HG02885 (cell line): ENCODE data around the gene ATAD3A.
"Not testable (repeated sequence)": the region's sequence is repeated elsewhere in the genome, so short reads cannot be mapped to it uniquely, and the experiment has no call there.

Experiments used
- ATAC-seq: cut with Tn5 transposase; IDR thresholded peaks from one replicate; pipeline ENCODE4 v1.9.1; 2021; ENCODE audit warnings: mild to moderate bottlenecking; ENCODE audit not compliant: unreplicated experiment, poor library complexity

Gene ATAD3A

DNA sequence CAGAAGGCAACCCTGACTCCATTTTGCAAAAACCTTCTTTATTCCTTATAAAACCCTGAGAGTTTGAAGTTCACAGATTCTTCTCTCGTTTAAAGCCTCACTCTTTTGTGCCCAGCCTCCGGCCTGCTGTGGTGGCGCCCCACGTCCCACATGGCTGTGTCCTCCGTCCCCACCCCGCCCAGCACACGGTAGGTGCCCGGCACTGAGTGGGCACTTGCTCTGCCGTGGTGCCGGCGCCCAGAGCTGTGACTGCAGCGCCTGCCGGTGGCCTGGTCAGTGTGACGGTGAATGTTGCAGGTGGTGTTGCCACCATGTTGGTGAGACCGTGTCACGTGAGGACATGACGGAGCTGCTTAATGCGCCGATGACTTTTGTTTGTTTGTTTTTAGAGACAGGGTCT lies 9.4 kb downstream of the ATAD3A start:
- no peak for ATAC-seq

DNA sequence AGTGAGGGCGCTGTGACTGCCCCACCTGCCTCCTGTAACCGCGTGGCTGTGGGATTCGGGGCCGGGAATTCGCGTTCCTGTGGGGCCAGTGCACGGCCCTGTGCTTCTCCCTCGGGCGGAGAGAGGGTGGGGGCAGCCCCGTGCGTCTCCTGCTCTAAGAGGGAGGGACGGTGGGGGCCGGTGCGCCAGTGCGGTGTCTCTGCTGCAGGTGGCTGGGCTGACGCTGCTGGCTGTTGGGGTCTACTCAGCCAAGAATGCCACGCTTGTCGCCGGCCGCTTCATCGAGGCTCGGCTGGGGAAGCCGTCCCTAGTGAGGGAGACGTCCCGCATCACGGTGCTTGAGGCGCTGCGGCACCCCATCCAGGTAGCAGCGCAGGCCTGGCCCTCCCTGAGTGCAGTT lies 10.6 kb downstream of the ATAD3A start:
- not testable (repeated sequence) for ATAC-seq

DNA sequence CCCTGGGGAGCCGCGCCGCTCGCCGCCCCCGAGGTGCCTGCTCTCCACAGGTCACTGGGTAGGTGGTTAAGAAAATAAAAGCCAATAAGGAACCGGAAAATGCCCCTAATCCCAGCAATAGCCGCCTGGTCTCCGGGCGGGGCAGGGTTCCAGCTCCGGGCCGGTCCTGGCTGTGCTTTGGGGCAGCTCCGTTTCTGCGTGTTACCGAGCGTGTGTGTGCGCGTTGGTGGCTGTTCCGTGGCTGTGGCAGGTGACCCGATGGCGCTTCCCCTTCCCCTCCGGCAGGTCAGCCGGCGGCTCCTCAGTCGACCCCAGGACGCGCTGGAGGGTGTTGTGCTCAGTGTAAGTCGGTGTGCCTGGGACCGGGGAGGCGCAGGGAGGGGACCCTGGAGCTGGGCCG lies 11.3 kb downstream of the ATAD3A start:
- not testable (repeated sequence) for ATAC-seq

DNA sequence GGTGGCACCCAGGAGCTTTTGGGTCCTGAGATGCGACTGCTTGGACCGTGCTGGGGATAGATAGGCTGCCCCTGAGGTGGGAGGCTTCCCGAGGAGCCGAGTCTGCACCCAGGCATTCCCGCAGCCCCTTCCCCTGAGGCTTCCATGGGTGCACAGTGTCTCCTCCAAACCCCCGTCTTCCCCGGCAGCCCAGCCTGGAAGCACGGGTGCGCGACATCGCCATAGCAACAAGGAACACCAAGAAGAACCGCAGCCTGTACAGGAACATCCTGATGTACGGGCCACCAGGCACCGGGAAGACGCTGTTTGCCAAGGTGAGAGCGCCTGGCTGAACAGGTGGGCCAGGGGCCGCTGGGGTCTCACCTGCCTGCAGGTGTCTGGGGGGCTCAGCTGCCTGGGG lies 11.7 kb downstream of the ATAD3A start:
- ATAC-seq = not testable (repeated sequence)

DNA sequence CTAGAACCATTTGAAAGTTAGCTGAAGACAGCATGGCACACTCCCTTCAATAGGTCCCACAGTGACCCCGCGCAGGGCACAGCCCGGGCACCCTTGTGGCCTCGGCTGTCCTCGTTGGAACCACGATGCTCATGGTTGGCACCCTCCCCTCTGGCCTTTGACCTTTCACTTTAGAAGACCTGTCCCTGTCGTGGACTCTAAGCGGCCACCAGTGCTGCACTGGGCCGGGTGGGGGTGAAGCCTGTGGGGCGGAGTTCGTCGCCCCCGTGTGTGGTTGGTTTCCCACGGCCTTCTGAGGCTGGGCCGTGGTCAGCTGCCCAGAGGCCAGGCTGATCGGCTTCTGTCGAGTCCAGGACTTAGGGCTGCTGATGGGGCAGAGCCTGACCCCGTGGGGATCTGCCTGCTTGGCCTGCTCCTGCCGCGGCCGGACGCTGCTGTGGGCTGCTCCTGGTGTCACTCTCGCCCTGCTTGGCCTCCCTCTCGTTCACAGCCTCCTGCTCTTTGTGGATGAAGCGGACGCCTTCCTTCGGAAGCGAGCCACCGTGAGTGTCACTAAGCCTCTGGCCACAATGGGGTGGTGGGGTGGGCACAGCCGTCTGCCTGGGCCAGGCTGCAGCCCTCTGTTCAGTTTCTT lies 12.9 kb downstream of the ATAD3A start:
- not testable (repeated sequence) for ATAC-seq

DNA sequence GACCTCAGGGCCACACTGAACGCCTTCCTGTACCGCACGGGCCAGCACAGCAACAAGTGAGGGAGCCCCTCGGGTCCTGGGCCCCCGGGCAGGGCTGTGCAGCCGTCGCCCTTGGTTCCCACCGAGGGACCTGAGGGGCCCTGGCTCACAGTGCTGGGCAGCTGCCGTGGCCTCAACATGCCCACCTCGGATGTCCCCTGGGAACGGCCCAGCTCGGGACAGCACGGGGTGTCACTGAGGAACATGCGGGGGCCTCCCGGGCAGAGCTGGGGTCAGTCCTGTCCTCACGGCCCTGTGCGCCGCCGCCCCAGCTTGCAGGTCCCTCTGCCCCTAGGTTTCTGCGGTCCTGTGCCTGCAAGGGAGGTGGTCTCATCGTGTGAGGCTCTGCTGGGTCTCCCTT lies 14.5 kb downstream of the ATAD3A start:
- ATAC-seq = not testable (repeated sequence)

DNA sequence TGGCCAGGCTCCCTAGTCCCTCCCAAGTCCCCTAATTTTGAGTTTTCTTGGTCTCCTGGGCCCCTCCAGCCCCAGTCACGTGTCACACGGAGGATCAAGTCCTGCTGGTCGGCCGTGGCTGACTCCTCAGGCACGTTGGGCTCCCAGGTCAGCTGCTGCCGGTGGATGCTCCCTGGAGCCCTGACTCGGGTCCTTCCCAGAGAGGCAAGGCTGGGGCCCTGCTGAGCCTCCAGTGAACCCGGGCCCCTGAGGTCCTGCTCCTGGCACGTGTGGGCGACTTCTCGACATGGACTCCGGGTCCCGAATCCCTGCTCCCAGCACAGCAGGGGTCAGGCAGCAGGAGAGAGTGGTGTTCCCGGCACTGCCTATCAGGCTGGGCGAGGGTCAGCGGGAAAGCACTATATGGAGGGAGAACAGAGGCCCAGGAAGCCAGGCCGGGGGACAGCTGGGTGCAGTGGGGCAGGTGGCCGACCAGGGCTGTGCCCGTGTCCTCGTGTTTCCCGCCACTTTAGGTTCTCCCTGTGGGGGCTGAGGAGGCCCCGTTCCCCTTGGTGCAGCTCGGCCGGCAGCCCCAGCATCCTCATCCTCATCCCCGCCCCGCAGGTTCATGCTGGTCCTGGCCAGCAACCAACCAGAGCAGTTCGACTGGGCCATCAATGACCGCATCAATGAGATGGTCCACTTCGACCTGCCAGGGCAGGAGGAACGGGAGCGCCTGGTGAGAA lies 15.3 kb downstream of the ATAD3A start:
- no peak for ATAC-seq

DNA sequence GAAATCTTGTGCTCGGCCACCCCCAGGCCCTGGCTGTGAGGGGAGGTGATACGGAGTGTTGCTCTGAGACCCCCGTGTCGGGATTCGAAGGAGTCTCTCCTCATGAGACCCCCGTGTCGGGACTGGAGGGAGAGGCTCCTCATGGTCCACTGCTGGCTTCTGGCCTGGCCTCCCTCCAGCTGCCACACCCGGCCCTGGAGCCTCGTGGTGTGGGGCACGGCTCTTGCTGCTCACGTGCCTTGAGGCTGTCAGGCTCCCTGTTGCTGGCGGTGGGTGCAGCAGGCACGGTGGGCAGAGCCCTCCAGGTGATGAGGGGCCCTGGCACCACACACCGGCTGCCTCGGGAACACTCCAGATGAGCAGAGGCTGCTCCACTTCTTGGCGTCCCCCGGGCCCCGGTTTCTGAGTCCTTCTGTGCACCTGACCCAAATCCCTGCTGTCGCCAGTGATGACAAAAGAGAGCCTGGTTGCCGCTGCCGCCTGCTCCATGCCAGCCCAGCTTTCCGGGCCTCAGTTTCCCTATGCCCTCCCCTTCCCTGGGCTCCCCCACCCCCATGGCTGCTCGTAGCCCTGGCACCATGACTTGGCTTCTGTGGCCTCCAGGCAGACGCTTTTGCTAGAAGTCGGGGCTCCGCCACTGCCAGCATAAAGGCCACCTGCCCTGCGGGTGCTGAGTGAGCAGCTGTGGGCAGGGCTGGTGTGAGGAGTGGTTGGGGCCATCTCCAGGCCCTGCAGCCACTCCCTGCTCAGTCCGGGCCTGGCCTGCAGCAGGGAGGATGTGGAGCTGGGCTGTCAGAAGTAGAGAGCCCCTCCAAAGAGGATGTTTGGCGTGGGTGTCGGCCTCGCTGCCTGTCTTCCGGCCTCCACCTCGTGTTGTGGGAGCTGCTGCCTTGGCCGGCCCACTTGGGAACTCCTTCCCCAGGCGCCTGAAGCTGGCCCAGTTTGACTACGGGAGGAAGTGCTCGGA lies 16.6 kb downstream of the ATAD3A start:
- ATAC-seq = no peak

DNA sequence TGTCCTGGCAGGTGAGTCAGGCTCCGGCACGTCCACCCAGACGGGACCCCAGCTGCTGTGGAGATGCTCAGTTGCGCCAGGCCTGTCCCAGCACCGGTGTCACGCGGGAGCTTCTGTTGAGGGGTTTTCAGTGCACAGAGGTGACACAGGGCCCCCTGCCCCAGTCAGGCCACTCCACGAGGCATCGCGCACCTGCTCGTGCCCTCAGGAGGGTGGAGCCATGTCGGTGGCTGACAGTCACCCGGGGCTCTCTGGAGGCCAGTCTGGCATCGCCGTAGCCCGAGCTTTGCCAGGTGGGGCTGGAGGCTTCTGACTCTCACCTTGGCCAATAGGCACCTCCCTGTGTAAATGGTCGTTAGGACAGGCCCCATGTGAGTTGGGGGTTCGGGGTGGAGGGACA lies 17.4 kb downstream of the ATAD3A start:
- no peak for ATAC-seq

DNA sequence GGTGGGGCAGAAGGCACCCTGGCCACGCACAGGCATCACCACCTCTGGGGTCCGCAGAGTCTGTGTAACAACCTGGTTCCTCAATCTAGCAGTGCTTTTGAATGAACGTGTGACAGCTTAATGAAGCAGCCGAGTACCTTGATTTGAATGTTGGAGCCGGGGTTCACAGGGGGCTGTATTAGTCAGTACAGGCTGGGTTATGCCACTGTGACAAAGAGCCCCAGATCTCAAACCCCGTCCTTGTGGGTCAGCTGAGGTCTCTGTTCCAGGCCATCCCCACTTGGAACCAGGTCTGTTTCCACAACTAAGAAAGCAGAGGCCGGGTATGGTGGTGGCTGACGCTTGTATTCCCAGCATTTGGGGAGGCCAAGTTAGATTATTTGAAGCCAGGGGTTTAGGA lies 18.0 kb downstream of the ATAD3A start:
- ATAC-seq = no peak

DNA sequence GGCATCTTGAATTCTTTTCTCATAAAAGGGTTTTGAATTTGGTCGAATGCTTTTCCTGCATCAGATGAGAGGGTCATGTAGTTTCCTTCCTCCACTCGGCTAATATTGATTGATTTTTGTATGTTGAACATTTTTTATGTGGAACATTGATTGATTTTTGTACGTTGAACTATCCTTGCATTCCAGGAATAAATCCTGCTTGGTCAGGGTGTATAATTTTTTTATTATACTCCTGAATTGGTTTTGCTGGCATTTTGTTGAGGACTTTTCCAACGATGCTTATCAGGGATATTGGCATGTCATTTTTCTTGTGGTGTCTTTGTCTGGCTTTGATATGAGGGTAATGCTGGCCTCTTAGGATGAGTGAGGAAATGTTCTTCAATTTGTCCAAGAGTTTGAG lies 20.0 kb downstream of the ATAD3A start:
- ATAC-seq = no peak

DNA sequence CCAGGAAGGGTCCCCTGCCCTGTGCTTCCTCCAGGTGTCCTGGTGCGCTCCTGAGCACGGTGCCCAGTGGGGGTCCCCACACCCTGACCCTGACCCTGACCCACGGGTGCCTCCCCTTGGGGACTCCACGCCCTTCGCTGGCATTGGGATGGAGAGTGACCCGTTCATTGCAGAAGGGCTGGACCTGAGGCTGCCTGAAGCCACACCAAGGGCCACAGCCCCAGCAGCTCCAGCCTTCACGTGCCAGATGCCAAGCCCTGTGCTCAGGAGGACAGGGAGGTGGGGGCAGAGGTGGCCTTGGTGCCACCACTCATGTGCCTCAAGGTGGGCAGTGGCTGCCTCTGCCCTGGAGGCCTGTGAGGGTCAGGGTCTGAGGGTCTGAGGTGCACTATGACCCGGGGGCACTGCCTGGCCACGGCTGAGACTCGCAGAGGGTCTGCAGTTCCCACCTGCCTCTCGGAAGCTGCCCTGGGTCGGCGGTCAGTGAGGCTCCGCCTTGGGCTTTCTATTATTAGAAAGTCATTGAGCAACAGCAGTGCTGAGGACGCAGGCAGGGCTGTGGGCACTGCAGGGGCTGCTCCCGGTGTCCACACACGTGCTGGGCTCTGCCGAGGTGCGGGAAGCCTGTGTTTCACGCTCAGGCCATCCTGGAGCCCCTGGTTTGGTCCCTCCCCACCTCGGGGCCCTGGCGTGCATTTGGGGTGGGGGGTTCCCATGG lies 21.4 kb downstream of the ATAD3A start:
- not testable (repeated sequence) for ATAC-seq

DNA sequence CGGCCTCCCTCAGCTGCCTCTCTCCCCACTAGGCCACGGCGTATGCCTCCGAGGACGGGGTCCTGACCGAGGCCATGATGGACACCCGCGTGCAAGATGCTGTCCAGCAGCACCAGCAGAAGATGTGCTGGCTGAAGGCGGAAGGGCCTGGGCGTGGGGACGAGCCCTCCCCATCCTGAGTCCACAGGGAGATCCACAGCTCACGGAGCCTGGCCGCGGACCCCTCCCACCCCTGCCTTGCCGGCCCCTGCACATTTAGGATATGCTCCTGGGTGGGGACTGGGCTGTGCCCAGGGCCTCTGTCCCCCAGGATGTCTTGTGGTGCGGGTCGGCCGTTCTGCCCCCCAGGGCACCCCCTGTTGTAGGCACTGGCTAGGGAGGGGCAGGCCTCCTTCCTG lies 21.9 kb downstream of the ATAD3A start:
- not testable (repeated sequence) for ATAC-seq

DNA sequence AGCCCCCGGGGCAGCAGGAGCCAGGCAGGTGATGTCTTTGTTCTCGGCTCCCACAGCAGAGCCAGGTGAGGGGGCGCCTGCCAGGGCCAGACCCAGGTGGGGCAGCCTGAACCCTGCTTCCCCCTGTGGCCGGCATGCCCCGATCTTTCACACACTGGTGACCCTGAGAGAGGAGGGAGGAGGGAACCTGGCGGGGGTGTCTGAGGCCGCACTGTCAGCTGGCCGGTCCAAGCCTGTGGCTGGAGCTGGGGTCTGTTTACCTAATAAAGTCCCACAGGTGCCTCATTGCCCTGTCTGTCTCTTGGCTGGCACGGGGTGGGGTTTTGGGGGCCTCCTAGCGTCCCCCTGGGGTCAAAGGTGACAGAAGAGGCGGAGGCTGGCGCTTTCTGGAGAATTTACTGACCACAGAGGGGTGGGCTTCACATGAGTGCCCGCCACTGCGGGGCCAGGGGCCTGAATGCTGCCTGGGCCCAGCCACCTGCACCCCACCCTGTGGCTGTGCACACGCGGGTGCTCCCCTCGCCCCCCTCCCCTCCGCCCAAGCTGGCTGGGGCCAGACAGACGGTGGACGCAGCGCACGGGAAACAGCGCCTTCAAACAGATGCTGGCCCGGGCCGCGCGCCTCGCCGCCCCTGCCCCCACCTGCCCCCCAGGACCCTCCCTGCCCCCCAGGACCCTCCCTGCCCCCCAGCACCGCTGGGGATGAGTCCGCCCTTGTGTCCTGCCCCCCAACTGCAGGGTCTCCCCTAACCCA lies 22.6 kb downstream of the ATAD3A start:
- ATAC-seq = no peak

DNA sequence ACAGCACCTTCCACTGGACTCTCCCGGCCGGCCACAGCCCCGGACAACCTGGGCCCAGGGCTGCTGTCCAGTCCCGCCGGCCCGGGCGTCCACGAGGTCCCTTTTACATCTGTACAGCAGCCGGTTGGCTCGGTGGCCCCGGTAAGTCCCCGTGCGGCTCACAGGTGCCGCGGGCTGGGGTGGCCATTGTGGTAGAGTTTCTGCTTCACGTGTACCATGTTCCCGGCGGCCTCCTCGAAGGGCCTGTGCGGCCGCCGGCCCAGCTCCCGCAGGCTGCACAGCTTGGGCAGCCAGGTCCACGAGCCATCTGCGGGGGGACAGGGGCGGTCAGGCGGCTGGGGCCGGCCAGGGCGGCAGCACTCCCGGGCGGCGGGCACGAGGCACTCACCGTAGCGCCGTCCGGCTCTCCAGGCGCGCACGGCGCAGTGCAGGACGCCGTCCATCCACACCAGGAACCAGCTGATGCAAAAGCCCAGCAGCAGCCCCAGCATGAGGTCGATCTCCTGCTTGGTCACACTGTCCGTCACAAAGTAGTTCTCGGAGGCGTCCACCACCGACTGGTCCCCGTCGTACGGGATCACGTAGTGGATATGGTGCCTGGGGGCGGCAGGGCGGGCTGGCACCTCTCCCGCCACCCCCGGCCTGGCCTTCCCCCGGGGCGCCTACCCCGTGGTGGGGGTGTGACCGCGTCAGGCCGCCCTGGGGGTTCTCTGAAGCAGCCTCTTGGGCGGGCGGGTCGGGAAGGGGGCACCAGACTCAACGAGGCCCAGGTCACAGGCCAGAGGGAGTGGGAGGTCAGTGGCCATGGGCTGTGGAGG lies 23.4 kb downstream of the ATAD3A start:
- no peak for ATAC-seq

DNA sequence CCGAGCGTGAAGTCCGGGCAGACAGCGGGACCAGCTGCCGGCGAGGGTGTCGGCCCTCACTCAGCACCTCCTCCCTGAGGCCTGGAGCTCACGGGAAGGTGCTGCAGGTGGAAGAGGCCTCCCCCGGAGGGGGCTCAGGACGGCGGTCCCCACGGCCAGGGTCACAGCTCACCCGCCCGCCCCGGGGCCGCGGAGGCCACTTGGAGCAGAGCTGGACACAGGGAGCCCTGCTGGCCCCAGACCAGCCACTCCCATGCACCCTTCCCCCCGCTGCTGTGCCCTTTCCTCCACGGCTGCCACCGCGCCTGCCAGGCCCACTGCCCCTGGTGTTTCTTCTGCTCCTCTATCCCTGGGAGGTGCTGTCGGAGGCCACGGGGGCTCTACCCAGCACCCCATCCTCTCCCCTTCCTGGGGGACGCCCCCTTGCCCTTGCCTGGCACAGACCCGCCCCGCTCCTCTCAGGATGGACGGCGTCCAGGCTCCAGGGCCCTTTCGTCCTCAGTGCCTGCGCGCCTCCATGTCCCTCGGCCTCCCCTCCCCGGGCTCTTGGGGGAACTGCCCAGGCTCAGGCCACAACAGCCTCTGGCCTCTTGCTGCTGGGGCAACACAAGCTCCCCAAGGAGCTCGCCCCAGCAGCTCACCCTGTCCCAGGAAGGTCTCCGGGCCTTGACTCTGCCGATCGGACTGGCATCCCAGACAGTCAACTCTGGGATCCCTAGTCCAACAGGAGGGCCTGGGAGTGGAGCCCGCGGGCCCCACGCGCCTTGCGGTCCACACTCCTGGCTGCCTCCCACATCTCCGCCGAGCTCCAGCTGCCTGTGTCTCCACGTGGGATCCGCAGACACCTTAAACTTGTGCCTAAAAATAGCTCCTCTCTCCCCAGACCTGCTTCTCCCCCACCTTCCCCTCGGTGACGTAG lies 24.3 kb downstream of the ATAD3A start:
- ATAC-seq = no peak

DNA sequence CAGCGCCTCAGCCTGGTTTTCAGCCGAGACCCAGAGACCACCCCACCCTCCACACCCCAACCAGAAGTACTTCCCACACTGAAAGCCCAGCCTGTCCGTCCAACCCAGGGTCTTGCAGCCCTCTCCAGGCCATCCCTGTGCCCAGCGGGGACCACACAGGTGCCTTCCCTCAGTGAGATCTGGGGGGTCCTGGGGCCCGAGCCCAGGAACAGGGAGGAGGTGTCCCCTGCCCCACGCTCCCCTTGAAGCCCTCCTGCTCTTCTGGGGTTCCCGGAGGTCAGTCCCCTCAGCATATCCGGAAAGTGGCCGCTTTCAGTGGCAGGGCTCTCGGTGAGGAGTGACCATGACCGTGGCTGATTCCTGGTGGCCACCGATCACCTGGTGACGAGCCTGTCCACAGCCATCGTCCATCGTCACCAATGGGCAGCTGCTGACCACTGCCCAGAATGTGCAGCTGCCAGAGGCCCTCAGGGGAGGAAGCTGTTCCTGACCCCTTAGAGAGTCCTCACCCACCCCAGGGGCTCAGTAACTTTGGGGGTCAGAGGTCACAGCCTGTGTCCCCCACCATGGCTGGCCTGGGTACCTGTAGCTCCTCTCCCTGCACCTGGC lies 25.1 kb downstream of the ATAD3A start:
- ATAC-seq = no peak
